ENCODE measurements around the gene KIRREL3.

DNA sequence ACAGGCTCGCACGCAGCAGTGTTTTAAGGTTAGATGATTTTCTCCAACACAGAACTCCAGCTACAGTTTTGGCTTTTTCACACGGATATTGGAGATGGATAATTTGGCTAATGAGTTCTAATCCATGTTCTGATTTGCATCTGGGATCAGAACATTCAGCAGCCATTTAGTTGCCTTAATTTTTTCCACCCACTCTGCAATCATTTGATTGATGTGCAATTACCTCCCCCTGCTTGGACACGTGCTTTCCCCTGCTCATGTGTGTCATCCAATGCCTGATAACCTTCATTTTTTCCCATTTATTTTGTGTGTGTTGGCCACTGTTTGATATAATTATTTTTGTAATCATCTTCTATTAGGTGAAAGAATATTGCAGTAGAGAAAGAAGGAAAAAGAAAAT, 387.3 kb downstream of the KIRREL3 start:
- TF ChIP-seq EZH2 (IDR thresholded peaks at IDR 0.05), result no peak
- no peak for TF ChIP-seq POLR2AphosphoS5 (IDR thresholded peaks at IDR 0.05; ENCODE audit: borderline replicate concordance, low read depth, low read length)
- TF ChIP-seq FOXP2 (optimal IDR thresholded peaks at IDR 0.05; ENCODE audit: control extremely low read depth, extremely low read length, insufficient read depth), result no peak

Data from SK-N-MC (cell line).